ENCODE results near the gene ANO7.

Gene ANO7

DNA sequence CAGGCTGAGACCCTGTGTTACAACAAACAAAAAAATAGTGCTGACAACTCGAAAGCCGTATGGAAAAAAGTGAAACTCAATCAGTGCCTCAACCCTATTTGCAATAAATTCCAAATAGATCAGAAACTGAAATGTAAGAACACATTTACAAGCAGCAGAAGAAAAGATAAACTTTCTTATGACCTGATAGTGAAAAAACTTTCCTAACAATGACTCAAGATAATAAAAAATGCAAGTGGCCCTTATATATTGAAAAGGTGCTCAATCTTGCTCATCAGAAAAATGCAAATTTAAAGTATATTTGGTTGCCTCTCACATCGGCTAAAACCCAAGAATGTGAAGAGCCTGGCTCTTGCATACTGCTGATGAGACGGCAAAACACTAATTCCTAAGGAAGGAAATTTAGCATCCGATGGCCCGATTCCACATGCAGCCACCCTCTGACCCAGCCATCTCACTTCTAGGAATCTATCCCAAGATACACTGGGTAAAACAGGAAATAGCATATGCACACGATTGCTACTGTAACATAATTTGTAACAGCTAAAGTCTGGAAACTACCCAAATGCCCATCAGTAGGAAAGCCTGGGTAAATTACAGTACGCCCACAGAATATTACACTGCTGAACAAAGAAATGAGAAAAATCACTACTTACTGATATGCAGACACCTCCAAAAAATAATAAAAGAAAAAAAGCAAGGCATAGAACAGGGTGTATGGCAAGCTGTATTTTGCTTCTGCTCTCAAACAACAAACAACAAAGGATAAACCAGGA lies 70.2 kb downstream of the ANO7 start:
- no peak overlapping the region for H3K4me3 ChIP-seq (ENCODE audit: low read depth, low read length)
- TF ChIP-seq CTCF (IDR thresholded peaks at IDR 0.05; ENCODE audit: borderline replicate concordance, insufficient read depth, low read depth, low read length), result no peak

- no peak for TF ChIP-seq CTCF (IDR thresholded peaks at IDR 0.05; ENCODE audit: borderline replicate concordance, insufficient read depth, low read depth, low read length)
- no peak overlapping the region for H3K4me3 ChIP-seq (ENCODE audit: low read depth, low read length)
These were observed 72.4 kb downstream of the ANO7 start for GRCh38 chr2:241260911-241261310.

GRCh38 chr2:241261628-241262027 lies 73.2 kb downstream of the ANO7 start:
- TF ChIP-seq CTCF (IDR thresholded peaks at IDR 0.05; ENCODE audit: borderline replicate concordance, insufficient read depth, low read depth, low read length), result no peak
- no peak overlapping the region for H3K4me3 ChIP-seq (ENCODE audit: low read depth, low read length)

DNA sequence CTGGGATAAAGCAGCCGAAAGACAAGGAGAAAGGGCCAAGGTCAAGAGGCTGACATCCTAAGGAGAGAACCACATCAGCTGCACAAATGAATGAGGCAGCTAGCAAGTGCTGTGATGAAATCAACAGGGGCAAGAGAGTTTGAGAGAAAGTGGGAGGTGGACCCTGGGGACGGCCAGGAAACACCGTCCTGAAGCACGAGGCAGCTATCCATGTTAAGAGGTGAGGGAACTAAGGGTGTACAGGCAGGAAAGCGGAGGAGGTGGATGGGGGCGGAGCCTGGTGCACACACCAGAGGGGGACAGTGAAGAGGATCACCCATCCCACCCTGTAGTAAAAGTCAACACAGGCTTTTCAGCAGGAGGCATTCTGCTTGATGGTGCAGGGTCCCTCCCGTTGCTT lies 74.6 kb downstream of the ANO7 start:
- no peak for TF ChIP-seq CTCF (IDR thresholded peaks at IDR 0.05; ENCODE audit: borderline replicate concordance, insufficient read depth, low read depth, low read length)
- no peak overlapping the region for H3K4me3 ChIP-seq (ENCODE audit: low read depth, low read length)

GRCh38 chr2:241265506-241265905 lies 77.0 kb downstream of the ANO7 start:
- no peak for TF ChIP-seq CTCF (IDR thresholded peaks at IDR 0.05; ENCODE audit: borderline replicate concordance, insufficient read depth, low read depth, low read length)
- H3K4me3 ChIP-seq (ENCODE audit: low read depth, low read length), result no peak overlapping the region

DNA sequence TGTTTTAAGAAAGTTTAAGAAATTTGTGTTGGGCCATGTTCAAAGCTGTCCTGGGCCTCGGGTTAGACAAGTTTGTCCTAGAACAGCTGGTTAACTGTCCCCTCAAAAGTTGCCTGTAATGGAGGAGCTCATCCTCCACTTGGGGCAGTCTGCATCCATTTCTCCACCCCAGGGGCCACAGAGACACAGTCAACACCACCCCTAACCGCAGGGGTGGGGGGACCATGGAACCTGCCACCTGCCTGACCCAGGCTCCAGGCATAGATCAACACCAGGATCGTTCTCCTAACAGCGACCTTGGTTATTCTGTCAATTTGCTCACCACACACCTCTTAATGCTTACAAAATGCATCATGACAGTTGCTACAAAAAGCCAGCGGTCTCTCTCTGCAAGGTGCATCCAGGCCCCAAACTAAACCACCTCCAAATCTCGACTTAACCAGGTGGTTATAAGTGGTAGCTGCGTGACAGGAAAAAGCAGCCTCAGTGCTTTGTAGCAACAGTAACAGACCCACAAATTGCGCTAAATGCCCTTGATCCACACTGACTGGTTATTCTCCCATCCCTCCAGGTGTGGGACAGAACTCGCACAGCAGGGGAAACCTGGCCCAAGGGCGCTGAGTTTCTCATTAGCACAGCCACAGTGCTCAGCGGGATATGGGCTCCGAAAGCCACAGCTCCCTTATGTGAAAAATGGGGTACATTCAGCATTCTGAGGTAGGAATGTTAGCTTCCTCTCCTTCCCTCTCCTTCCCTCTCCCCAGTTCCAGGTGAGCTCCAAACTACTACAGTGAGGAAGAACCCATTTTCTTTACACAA lies 79.0 kb downstream of the ANO7 start:
- no peak for TF ChIP-seq CTCF (IDR thresholded peaks at IDR 0.05; ENCODE audit: borderline replicate concordance, insufficient read depth, low read depth, low read length)

More for the DNA sequence above, 79.0 kb downstream of the ANO7 start:
- no peak overlapping the region for H3K4me3 ChIP-seq (ENCODE audit: low read depth, low read length)
